Measurements from ENCODE around the gene FNDC11.
A peak's percentile ranks its signal among the peaks of the same experiment; 100 is the strongest.

The FNDC11 gene

GRCh38 chr20:63540417-63541186 lies 13.4 kb upstream of the FNDC11 start:
- DNase-seq = peak; percentile 42

- no peak for DNase-seq
Observed at GRCh38 chr20:63541371-63541770, 12.6 kb upstream of the FNDC11 start.

GRCh38 chr20:63542031-63542559 lies 11.9 kb upstream of the FNDC11 start:
- DNase-seq = no peak

GRCh38 chr20:63542696-63543095 lies 11.3 kb upstream of the FNDC11 start:
- DNase-seq = no peak

- DNase-seq = no peak
Observed at GRCh38 chr20:63543131-63543530, 10.8 kb upstream of the FNDC11 start.

GRCh38 chr20:63543733-63544132 lies 10.2 kb upstream of the FNDC11 start:
- DNase-seq = no peak

- no peak for DNase-seq
Observed at GRCh38 chr20:63544241-63544957, 9.6 kb upstream of the FNDC11 start.

GRCh38 chr20:63544958-63545516 lies 8.9 kb upstream of the FNDC11 start:
- no peak for DNase-seq

GRCh38 chr20:63545814-63546213 lies 8.1 kb upstream of the FNDC11 start:
- no peak for DNase-seq

- no peak for DNase-seq
Observed at GRCh38 chr20:63546256-63546955, 7.6 kb upstream of the FNDC11 start.

- DNase-seq = no peak
Observed at GRCh38 chr20:63546956-63547724, 6.8 kb upstream of the FNDC11 start.

GRCh38 chr20:63547725-63548480 lies 6.1 kb upstream of the FNDC11 start, which contains the start of gene SRMS:
Gene SRMS (minus strand): TSS chr20:63547749. CDS start chr20:63547463, 286 bp downstream.
- no peak for DNase-seq

- DNase-seq = no peak
Observed at GRCh38 chr20:63548542-63548941, 5.4 kb upstream of the FNDC11 start.

GRCh38 chr20:63549019-63549418 lies 4.9 kb upstream of the FNDC11 start:
- DNase-seq = no peak

GRCh38 chr20:63549679-63550282 lies 4.2 kb upstream of the FNDC11 start:
- DNase-seq = no peak

- no peak for DNase-seq
Observed at GRCh38 chr20:63551068-63551467, 2.9 kb upstream of the FNDC11 start.

- DNase-seq = peak; percentile 50
Observed at GRCh38 chr20:63552481-63553249, 1.3 kb upstream of the FNDC11 start.

GRCh38 chr20:63553251-63553932 lies 567 bp upstream of the FNDC11 start:
- DNase-seq = peak; percentile 95
